Measurements from ENCODE around the gene LIN28B.
"Not testable (repeated sequence)": the region's sequence is repeated elsewhere in the genome, so short reads cannot be mapped to it uniquely, and the experiment has no call there.

The LIN28B gene

DNA sequence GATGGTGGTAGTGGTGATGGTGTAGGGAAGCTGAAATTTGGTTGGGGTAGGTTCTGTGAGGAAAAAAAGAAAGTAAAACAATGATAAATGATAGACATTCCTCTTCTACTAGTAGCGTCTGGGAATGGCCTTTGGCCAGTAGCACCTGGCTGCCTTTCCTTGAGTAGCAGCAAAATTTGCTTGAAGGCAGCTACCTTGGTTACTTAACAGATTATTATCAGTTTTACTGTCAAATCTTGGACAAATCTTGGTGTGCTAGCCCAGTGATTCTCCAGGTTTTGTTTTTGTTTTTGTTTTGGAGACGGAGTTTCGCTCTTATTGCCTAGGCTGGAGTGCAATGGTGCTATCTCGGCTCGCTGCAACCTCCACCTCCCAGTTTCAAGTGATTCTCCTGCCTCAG, 26.4 kb downstream of the LIN28B start:
- TF ChIP-seq, protein P1, sequence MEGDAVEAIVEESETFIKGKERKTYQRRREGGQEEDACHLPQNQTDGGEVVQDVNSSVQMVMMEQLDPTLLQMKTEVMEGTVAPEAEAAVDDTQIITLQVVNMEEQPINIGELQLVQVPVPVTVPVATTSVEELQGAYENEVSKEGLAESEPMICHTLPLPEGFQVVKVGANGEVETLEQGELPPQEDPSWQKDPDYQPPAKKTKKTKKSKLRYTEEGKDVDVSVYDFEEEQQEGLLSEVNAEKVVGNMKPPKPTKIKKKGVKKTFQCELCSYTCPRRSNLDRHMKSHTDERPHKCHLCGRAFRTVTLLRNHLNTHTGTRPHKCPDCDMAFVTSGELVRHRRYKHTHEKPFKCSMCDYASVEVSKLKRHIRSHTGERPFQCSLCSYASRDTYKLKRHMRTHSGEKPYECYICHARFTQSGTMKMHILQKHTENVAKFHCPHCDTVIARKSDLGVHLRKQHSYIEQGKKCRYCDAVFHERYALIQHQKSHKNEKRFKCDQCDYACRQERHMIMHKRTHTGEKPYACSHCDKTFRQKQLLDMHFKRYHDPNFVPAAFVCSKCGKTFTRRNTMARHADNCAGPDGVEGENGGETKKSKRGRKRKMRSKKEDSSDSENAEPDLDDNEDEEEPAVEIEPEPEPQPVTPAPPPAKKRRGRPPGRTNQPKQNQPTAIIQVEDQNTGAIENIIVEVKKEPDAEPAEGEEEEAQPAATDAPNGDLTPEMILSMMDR (IDR thresholded peaks at IDR 0.05; ENCODE audit: insufficient read depth, missing control alignments): no peak
- DNase-seq (ENCODE audit: insufficient read length, low spot score) (no peak), FAIRE-seq (no peak)

DNA sequence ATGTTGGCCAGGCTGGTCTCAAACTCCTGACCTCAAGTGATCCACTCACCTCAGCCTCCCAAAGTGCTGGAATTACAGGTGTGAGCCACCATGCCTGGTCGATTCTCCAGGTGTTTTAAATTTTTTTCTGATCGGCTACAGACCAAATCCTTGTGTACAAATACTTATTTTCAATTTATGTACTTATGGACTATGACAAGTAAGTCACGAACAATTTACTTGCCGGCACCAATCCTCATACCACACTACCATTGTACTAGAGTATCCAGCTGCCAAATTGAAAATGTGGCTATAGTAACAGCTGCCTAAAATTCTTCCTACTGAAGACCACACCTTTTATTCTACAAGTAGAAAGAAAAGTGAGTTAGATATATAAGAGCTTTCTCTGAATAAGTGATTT, 26.9 kb downstream of the LIN28B start:
- DNase-seq (ENCODE audit: insufficient read length, low spot score) (no peak), FAIRE-seq (no peak)
- TF ChIP-seq, protein P1 (IDR thresholded peaks at IDR 0.05; ENCODE audit: insufficient read depth, missing control alignments): no peak

DNA sequence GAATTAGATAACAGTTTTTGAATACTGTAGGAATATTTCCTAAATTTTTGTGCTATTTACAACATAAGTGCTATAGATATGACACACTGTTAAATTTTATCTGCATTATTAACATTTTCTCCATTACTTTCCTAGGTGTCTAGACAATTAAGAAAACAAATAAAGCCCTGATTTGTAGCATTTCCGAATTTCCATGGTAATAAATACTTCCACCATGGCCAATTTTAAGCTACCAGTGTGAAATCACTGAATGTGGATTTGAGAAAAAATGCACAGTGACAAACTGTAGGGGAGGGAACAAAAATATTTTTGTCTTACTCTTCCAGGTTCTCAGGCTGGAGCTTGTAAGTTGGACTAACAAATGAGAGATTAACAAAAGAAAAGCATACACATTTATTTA, 27.9 kb downstream of the LIN28B start:
- TF ChIP-seq, protein P1 (IDR thresholded peaks at IDR 0.05; ENCODE audit: insufficient read depth, missing control alignments): no peak
- DNase-seq (ENCODE audit: insufficient read length, low spot score): no peak
- no peak for FAIRE-seq

DNA sequence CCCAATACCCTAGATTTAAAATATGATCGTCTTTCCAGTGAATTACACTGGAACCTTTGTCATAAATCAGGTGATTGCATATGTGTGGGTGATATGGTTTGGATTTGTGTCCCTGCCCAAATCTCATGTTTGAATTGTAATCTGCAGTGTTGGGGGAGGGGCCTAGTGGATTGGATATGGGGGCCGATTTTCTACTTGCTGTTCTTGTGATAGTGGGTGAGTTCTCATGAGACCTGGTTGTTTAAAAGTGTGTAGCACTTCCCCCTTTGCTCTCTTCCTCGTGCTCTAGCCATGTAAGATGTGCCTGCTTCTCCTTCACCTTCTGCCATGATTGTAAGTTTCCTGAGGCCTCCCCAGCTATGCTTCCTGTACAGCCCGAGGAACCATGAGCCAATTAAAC, 29.0 kb downstream of the LIN28B start:
- not testable (repeated sequence) for FAIRE-seq; DNase-seq (ENCODE audit: insufficient read length, low spot score)

DNA sequence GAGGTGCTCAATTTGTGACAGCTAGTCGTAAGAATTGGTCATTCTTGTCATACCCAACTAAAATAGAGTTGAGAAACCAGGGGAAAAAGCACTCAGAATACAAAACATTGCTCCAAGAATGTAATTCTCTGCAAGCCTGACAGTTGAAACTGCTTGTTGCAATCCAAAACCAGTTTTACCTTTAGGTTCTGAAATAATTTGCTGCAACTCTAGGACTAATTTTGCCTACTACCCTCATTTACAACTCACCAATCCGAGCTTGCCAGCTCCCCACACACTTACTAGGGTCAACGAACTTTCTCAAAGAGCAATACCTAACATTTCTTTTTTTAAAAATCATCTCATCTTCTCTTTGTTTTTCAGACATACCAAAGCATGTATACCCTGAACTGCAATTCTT, 29.7 kb downstream of the LIN28B start:
- FAIRE-seq (peak; percentile 29), DNase-seq (ENCODE audit: insufficient read length, low spot score) (no peak)
- TF ChIP-seq, protein P1 (IDR thresholded peaks at IDR 0.05; ENCODE audit: insufficient read depth, missing control alignments): no peak

DNA sequence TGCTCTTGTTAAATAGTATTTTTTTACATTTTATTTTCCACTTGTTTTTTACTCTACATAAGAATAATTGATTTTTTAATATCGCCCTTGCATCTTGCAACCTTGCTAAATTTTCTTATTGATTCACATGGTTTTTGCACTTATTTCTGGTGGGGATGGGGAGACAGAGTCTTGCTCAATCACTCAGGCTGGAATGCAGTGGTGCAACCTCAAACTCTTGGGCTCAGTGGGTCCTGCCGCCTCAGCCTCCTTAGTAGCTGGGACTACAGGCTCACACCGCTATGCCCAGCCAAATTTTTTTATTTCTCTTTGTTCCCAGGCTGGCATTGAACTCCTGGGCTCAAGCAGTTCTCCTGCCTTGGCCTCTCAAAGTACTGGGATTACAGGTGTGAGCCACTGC, 30.3 kb downstream of the LIN28B start:
- TF ChIP-seq, protein P1 (IDR thresholded peaks at IDR 0.05; ENCODE audit: insufficient read depth, missing control alignments): no peak
- FAIRE-seq (no peak), DNase-seq (ENCODE audit: insufficient read length, low spot score) (no peak)

DNA sequence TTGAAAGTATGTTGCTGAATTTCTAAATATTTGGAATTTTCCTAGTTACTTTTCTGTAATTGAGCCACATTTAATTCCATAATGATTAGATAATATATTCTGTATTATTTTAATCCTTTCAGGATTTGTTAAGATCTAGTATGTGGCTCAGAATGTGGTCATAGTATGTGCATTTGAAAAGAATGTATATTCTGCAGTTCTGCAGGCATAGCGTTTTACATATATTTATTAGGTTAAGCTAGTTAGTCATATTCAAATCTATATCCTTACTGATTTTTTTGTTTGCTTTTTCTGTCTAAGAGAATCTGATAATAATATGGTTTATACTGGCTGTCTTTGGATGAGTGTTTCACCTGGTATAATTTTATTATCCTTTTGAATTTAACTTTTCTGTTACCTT, 33.2 kb downstream of the LIN28B start:
- TF ChIP-seq, protein P1 (IDR thresholded peaks at IDR 0.05; ENCODE audit: insufficient read depth, missing control alignments): no peak
- FAIRE-seq: no peak

DNA sequence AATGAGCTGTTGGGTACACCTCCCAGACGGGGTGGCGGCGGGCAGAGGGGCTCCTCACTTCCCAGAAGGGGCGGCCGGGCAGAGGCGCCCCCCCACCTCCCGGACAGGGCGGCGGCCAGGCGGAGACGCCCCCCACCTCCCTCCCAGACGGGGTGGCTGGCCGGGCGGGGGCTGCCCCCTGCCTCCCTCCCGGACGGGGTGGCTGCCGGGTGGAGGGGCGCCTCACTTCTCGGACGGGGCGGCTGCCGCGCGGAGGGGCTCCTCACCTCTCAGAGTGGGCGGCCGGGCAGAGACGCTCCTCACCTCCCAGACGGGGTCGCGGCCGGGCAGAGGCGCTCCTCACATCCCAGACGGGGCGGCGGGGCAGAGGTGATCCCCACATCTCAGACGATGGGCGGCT, 34.2 kb downstream of the LIN28B start:
- FAIRE-seq: not testable (repeated sequence)

More for the DNA sequence above, 33.2 kb downstream of the LIN28B start:
- no peak for DNase-seq (ENCODE audit: insufficient read length, low spot score)

DNA sequence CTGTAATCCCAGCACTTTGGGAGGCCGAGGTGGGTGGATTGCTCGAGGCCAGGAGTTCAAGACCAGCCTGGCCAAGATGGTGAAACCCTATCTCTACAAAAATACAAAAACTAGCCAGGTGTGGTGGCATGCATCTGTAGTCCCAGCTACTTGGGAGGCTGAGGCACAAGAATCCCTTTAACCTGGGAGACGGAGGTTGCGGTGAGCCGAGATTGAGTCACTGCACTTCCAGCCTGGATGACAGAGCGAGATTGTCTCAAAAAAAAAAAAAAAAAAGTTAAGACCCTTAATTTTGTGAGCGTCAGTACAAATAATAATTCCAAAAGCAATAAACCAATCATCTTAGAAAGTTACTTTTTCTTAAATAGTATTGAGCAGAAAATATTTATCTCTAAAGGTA, 36.7 kb downstream of the LIN28B start:
- not testable (repeated sequence) for FAIRE-seq; DNase-seq (ENCODE audit: insufficient read length, low spot score)

More for the DNA sequence above, 34.2 kb downstream of the LIN28B start:
- not testable (repeated sequence) for DNase-seq (ENCODE audit: insufficient read length, low spot score)

Data from D721Med (cell line).